ENCODE results near the gene IFT80. TPM values are rescaled to one million over a fixed set of nuclear protein-coding genes. Genes with fewer than 3 reads are reported as not detected.
A peak's percentile ranks its signal among the peaks of the same experiment; 100 is the strongest.
"Not testable (repeated sequence)": the region's sequence is repeated elsewhere in the genome, so short reads cannot be mapped to it uniquely, and the experiment has no call there.

The IFT80 gene
- total and polyA plus RNA-seq, 7 experiments from 2014 or later: 6.3 to 36.2 (median 21.5) TPM

GRCh38 chr3:160253298-160253697, 145.7 kb downstream of the IFT80 start:
- H3K36me3 Mint-ChIP-seq: peaks cover 0 to 14% (median 0%) of the 10 kb centered on the region in 5 donors
- POLR2A ChIA-PET: no interaction called here

GRCh38 chr3:160247766-160248165, 151.3 kb downstream of the IFT80 start:
- Mint-ChIP-seq H3K36me3 (peaks cover 0 to 4% (median 0%) of the 10 kb centered on the region in 5 donors), H3K4me3 (no peak overlapping the region), H3K27ac (no peak overlapping the region), H3K4me1 (no peaks in the 10 kb centered on the region), H3K9me3 (peaks cover 0 to 25% (median 4%) of the 10 kb centered on the region in 11 donors), H3K27me3 (peaks cover 0 to 45% (median 9%) of the 10 kb centered on the region in 5 donors)
- no peaks in the 10 kb centered on the region for H3K9me3 ChIP-seq (ENCODE audit: control insufficient read depth in 2 of 3, low read length in 3 of 3)
- H3K27me3 ChIP-seq (ENCODE audit: control insufficient read depth in 2 of 2, insufficient read depth in 2 of 2, low read length in 2 of 2): no peaks in the 10 kb centered on the region
- no peaks in the 10 kb centered on the region for H3K36me3 ChIP-seq (ENCODE audit: control insufficient read depth in 2 of 3, insufficient read depth in 3 of 3, low read length in 3 of 3)
- no peak overlapping the region for H3K27ac ChIP-seq (ENCODE audit: low read depth, low read length)
- no peaks in the 10 kb centered on the region for H3K4me1 ChIP-seq (ENCODE audit: control insufficient read depth in 2 of 2, insufficient read depth in 2 of 2, low read length in 2 of 2)
- ATAC-seq: no peak
- ChIA-PET POLR2A (no interaction called here), CTCF (no interaction called here)
- no peak overlapping the region for H3K4me3 ChIP-seq (ENCODE audit: low read length)
- intact Hi-C loops (cut with micrococcal nuclease): no loop called here
- DNase-seq: no peak

More at GRCh38 chr3:160253298-160253697, 145.7 kb downstream of the IFT80 start:
- H3K4me1 Mint-ChIP-seq: peaks cover 0 to 5% (median 0%) of the 10 kb centered on the region in 7 donors
- no peak overlapping the region for H3K27ac ChIP-seq (ENCODE audit: low read depth, low read length)
- intact Hi-C loops (cut with micrococcal nuclease): no loop called here
- DNase-seq (no peak), ATAC-seq (no peak)
- no peaks in the 10 kb centered on the region for H3K27me3 ChIP-seq (ENCODE audit: control insufficient read depth in 2 of 2, insufficient read depth in 2 of 2, low read length in 2 of 2)
- CTCF ChIA-PET: no interaction called here
- no peaks in the 10 kb centered on the region for H3K9me3 ChIP-seq (ENCODE audit: control insufficient read depth in 2 of 3, low read length in 3 of 3)
- H3K9me3 Mint-ChIP-seq: no peaks in the 10 kb centered on the region
- H3K4me3 Mint-ChIP-seq: no peak overlapping the region
- peaks cover 0 to 22% (median 0%) of the 10 kb centered on the region in 5 donors for H3K27me3 Mint-ChIP-seq
- H3K27ac Mint-ChIP-seq: no peak overlapping the region
- H3K4me1 ChIP-seq (ENCODE audit: control insufficient read depth in 2 of 2, insufficient read depth in 2 of 2, low read length in 2 of 2): no peaks in the 10 kb centered on the region
- H3K36me3 ChIP-seq (ENCODE audit: control insufficient read depth in 2 of 3, insufficient read depth in 3 of 3, low read length in 3 of 3): no peaks in the 10 kb centered on the region
- no peak overlapping the region for H3K4me3 ChIP-seq (ENCODE audit: low read length)

- Histone ChIP-seq H3K27me3 (ENCODE audit: control insufficient read depth in 2 of 2, insufficient read depth in 2 of 2, low read length in 2 of 2) (no peaks in the 10 kb centered on the region), H3K4me1 (ENCODE audit: control insufficient read depth in 2 of 2, insufficient read depth in 2 of 2, low read length in 2 of 2) (no peaks in the 10 kb centered on the region), H3K9me3 (ENCODE audit: control insufficient read depth in 2 of 3, low read length in 3 of 3) (no peaks in the 10 kb centered on the region), H3K4me3 (ENCODE audit: low read length) (no peak overlapping the region), H3K27ac (ENCODE audit: low read depth, low read length) (no peak overlapping the region), H3K36me3 (ENCODE audit: control insufficient read depth in 2 of 3, insufficient read depth in 3 of 3, low read length in 3 of 3) (no peaks in the 10 kb centered on the region)
- Mint-ChIP-seq H3K9me3 (peaks cover 0 to 25% (median 5%) of the 10 kb centered on the region in 11 donors), H3K27me3 (peaks cover 11 to 55% (median 21%) of the 10 kb centered on the region in 5 donors), H3K36me3 (peaks cover 0 to 5% (median 0%) of the 10 kb centered on the region in 5 donors), H3K4me1 (no peaks in the 10 kb centered on the region), H3K4me3 (no peak overlapping the region), H3K27ac (no peak overlapping the region)
- ChIA-PET POLR2A (no interaction called here), CTCF (no interaction called here)
- ATAC-seq (no peak), DNase-seq (no peak)
- intact Hi-C loops (cut with micrococcal nuclease): no loop called here
Observed at GRCh38 chr3:160245261-160245800, 153.7 kb downstream of the IFT80 start.

DNA sequence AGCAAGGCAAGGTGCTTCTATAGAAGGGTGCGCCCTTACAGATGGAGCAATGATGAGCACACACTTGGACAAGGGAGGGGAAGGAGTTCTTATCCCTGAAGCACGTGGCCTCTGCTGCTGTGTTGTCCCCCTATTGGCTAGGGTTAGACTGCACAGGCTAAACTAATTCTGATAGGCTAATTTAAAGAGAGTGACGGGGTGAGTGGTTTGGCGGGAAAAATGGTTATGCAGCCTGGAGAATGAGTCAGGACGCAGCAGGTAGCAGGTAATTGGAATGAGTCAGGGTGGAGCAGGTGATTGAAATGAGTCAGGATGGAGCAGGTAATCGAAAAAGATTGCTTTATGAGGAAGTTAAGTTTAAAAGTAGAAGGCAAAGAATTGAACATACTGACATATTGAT, 158.3 kb downstream of the IFT80 start:
- POLR2A ChIA-PET; H3K36me3 ChIP-seq (ENCODE audit: control insufficient read depth in 2 of 3, insufficient read depth in 3 of 3, low read length in 3 of 3); ATAC-seq; H3K27ac ChIP-seq (ENCODE audit: low read depth, low read length); H3K4me3 Mint-ChIP-seq; H3K4me3 ChIP-seq (ENCODE audit: low read length); H3K27me3 ChIP-seq (ENCODE audit: control insufficient read depth in 2 of 2, insufficient read depth in 2 of 2, low read length in 2 of 2); H3K36me3 Mint-ChIP-seq; intact Hi-C loops (cut with micrococcal nuclease); H3K9me3 ChIP-seq (ENCODE audit: control insufficient read depth in 2 of 3, low read length in 3 of 3); DNase-seq; H3K27ac Mint-ChIP-seq; H3K4me1 Mint-ChIP-seq; H3K4me1 ChIP-seq (ENCODE audit: control insufficient read depth in 2 of 2, insufficient read depth in 2 of 2, low read length in 2 of 2): not testable (repeated sequence)
- CTCF ChIA-PET: interaction anchor here (0.8 kb wide), 1 partner anchor 23 kb away, joined by 4 read pairs; no protein-coding TSS in a partner anchor
- H3K9me3 Mint-ChIP-seq: peaks cover 0 to 25% (median 5%) of the 10 kb centered on the region in 11 donors
- H3K27me3 Mint-ChIP-seq: peaks cover 26 to 54% (median 38%) of the 10 kb centered on the region in 5 donors

DNA sequence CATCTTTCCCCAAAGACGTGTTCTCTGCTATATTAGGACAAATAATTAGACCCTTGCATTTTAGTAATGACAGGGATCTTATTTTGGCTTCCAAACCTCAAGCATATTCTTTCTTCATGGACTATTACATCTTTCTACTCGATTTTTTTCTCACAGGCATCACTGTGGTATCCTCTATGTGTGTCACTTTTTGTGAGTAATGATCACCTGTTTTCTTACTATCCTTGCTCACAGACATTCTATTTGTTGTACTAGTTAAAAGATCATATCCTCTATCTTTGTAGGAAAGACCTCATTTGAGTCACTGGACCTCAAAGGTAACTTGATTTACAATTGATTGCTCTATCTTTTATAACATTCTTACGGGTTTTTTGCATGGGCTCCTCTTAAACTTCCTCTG, 167.0 kb downstream of the IFT80 start:
- Histone ChIP-seq H3K9me3 (ENCODE audit: control insufficient read depth in 2 of 3, low read length in 3 of 3) (no peaks in the 10 kb centered on the region), H3K27ac (ENCODE audit: low read depth, low read length) (no peak overlapping the region), H3K36me3 (ENCODE audit: control insufficient read depth in 2 of 3, insufficient read depth in 3 of 3, low read length in 3 of 3) (no peaks in the 10 kb centered on the region), H3K4me3 (ENCODE audit: low read length) (no peak overlapping the region), H3K4me1 (ENCODE audit: control insufficient read depth in 2 of 2, insufficient read depth in 2 of 2, low read length in 2 of 2) (no peaks in the 10 kb centered on the region), H3K27me3 (ENCODE audit: control insufficient read depth in 2 of 2, insufficient read depth in 2 of 2, low read length in 2 of 2) (peaks cover 0 to under 1% of the 10 kb centered on the region in 2 donors)
- intact Hi-C loops (cut with micrococcal nuclease): no loop called here
- CTCF ChIA-PET: no interaction called here
- POLR2A ChIA-PET: no interaction called here
- Mint-ChIP-seq H3K4me3 (no peak overlapping the region), H3K27ac (no peak overlapping the region), H3K27me3 (peaks cover 26 to 57% (median 44%) of the 10 kb centered on the region in 5 donors), H3K4me1 (peaks cover 0 to 8% (median 0%) of the 10 kb centered on the region in 7 donors), H3K36me3 (no peaks in the 10 kb centered on the region), H3K9me3 (peaks cover 0 to 2% (median 0%) of the 10 kb centered on the region in 11 donors)
- DNase-seq: no peak
- no peak for ATAC-seq

DNA sequence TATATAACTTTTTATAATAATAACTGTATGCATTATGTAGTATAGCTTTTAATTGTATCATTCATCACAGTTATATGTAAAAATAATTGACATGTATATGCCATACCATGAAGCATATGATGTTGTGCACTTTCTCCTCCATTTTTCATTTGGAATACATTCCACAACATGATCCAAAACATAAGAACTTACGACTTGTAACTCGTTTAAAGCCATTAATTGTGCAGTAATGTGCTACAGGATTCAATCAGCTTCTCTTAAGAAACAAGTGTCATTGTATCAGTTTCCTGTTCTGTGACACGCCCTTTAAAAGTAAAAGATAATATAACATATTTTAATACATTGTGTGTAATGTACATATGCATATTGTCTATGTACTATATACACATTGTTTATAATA, 171.6 kb downstream of the IFT80 start:
- H3K9me3 ChIP-seq (ENCODE audit: control insufficient read depth in 2 of 3, low read length in 3 of 3): no peaks in the 10 kb centered on the region
- CTCF ChIA-PET: no interaction called here
- H3K4me1 ChIP-seq (ENCODE audit: control insufficient read depth in 2 of 2, insufficient read depth in 2 of 2, low read length in 2 of 2): peaks cover 8 to 17% of the 10 kb centered on the region in 2 donors
- Mint-ChIP-seq H3K4me3 (peak overlapping the region in 1 of 10 donors; percentile 46), H3K27ac (no peak overlapping the region), H3K4me1 (peaks cover 12 to 23% (median 22%) of the 10 kb centered on the region in 7 donors), H3K9me3 (peaks cover 0 to 3% (median 0%) of the 10 kb centered on the region in 11 donors), H3K36me3 (no peaks in the 10 kb centered on the region), H3K27me3 (peaks cover 46 to 70% (median 58%) of the 10 kb centered on the region in 5 donors)
- no peak overlapping the region for H3K27ac ChIP-seq (ENCODE audit: low read depth, low read length)
- no peaks in the 10 kb centered on the region for H3K36me3 ChIP-seq (ENCODE audit: control insufficient read depth in 2 of 3, insufficient read depth in 3 of 3, low read length in 3 of 3)
- H3K4me3 ChIP-seq (ENCODE audit: low read length): no peak overlapping the region
- H3K27me3 ChIP-seq (ENCODE audit: control insufficient read depth in 2 of 2, insufficient read depth in 2 of 2, low read length in 2 of 2): peaks cover 11 to 22% of the 10 kb centered on the region in 2 donors
- POLR2A ChIA-PET: interaction anchor here (0.7 kb wide), 1 partner anchor 23 kb away, joined by 3 read pairs; no protein-coding TSS in a partner anchor
- DNase-seq (no peak), ATAC-seq (no peak)
- intact Hi-C loops (cut with micrococcal nuclease): loop anchor here in 1 of 2 donors (5.0 to 10.0 kb wide), 3 partner anchors 185 to 257 kb away; no protein-coding TSS in a partner anchor
